Upper lobe of right lung (tissue), 1 donor: Measurements from ENCODE around the gene TMPRSS7. TPM values are rescaled to one million over a fixed set of nuclear protein-coding genes. Genes with fewer than 3 reads are reported as not detected.

ENCODE experiments used
- ATAC-seq: fragments of 200-7000 bp; cut with Tn5 transposase; one replicate; pipeline ENCODE4 v1.9.1; 2020; ENCODE audit warnings: mild to moderate bottlenecking, moderate library complexity
- DNase-seq: peaks from one replicate; pipeline ENCODE4 v3.0.0-alpha.2; 2020
- H3K27ac ChIP-seq: fragments of 200-600 bp; one replicate; pipeline ENCODE4 v1.8.0; 2022
- H3K27me3 ChIP-seq: fragments of 200-600 bp; one replicate; pipeline ENCODE4 v1.8.0; 2022; ENCODE audit warnings: mild to moderate bottlenecking
- H3K36me3 ChIP-seq: fragments of 200-600 bp; one replicate; pipeline ENCODE4 v1.8.0; 2022
- H3K4me1 ChIP-seq: fragments of 200-600 bp; one replicate; pipeline ENCODE4 v1.8.0; 2022
- H3K4me3 ChIP-seq: fragments of 200-600 bp; one replicate; pipeline ENCODE4 v1.8.0; 2022; ENCODE audit warnings: mild to moderate bottlenecking
- H3K9me3 ChIP-seq: fragments of 200-600 bp; one replicate; pipeline ENCODE4 v1.8.0; 2022
- intact Hi-C: fragments of 100-400 bp; cut with DNase I; formaldehyde crosslinking; loops from one replicate; pipeline ENCODE4 v1.11.0; 2022
- total RNA-seq: library from RNA; stranded (reverse); fragmentation: NEBNext Ultra II Directional; extraction: Animal tissue kit (Norgen Biotek cat#: 25700); gene quantifications from one replicate; pipeline ENCODE4 v1.2.1, GENCODE V29; 2021
- TF ChIP-seq, protein P1 (sequence below): fragments of 200-600 bp; IDR thresholded peaks from one replicate; pipeline ENCODE4 v1.8.0; 2022; ENCODE audit warnings: antibody characterized with exemption
- donor health status: DM: no; HTN: yes; CAD: no; lungs with severe emphysema.

Gene TMPRSS7
- total RNA-seq, 1 donor from 2014 or later = 0.20 TPM

DNA sequence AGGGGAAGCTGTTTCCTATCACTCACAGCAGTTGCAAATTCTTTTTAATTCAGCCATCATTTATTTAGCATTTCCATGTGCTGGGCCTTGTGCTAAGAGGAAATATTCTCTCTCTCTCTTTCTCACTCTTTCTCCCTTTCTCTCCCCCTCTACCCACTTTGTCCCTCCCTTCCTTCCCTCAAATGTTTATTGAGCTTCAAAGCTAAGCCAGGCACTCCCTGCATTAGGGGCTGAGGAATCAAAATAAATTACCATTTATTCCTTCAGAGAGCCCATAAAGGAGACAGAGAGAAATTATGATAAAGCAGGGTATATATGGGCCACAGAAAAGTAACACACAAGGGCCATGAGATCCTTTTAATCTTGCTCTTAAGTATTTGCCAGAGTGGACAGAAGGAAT is 6.8 kb downstream of the TMPRSS7 start:
- intact Hi-C loops = no loop called here
- TF ChIP-seq, protein P1, sequence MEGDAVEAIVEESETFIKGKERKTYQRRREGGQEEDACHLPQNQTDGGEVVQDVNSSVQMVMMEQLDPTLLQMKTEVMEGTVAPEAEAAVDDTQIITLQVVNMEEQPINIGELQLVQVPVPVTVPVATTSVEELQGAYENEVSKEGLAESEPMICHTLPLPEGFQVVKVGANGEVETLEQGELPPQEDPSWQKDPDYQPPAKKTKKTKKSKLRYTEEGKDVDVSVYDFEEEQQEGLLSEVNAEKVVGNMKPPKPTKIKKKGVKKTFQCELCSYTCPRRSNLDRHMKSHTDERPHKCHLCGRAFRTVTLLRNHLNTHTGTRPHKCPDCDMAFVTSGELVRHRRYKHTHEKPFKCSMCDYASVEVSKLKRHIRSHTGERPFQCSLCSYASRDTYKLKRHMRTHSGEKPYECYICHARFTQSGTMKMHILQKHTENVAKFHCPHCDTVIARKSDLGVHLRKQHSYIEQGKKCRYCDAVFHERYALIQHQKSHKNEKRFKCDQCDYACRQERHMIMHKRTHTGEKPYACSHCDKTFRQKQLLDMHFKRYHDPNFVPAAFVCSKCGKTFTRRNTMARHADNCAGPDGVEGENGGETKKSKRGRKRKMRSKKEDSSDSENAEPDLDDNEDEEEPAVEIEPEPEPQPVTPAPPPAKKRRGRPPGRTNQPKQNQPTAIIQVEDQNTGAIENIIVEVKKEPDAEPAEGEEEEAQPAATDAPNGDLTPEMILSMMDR = no peak
- ATAC-seq = no peak

DNA sequence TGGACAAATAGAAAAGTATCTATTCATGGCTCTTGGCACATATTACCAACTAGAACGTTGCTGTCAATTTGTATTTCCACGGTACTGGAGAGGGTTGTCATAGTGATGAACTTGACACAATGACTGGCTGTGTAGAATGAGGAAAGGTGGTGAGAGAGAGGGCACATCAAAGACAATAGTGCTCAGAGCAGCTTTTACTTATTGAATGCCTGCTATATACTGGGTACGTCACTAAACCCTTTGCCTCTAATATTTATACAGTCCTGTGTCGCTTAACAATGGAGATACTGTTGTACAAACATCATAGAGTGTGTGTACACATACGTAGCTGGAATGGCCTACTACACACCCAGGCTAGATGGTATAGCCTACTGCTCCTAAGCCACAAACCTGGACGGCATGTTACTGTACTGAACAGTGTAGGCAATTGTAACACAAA is 8.3 kb downstream of the TMPRSS7 start:
- ATAC-seq (no peak), DNase-seq (no peak)
- Histone ChIP-seq H3K9me3 (no peaks in the 10 kb centered on the region), H3K27me3 (no peaks in the 10 kb centered on the region), H3K4me1 (no peaks in the 10 kb centered on the region), H3K4me3 (no peak overlapping the region), H3K36me3 (no peaks in the 10 kb centered on the region), H3K27ac (no peak overlapping the region)
- TF ChIP-seq, protein P1 = no peak
- intact Hi-C loops = no loop called here

More for the DNA sequence above, 6.8 kb downstream of the TMPRSS7 start:
- no peak for DNase-seq
- Histone ChIP-seq H3K27ac (no peak overlapping the region), H3K4me1 (no peaks in the 10 kb centered on the region), H3K4me3 (no peak overlapping the region), H3K27me3 (no peaks in the 10 kb centered on the region), H3K36me3 (no peaks in the 10 kb centered on the region), H3K9me3 (no peaks in the 10 kb centered on the region)

DNA sequence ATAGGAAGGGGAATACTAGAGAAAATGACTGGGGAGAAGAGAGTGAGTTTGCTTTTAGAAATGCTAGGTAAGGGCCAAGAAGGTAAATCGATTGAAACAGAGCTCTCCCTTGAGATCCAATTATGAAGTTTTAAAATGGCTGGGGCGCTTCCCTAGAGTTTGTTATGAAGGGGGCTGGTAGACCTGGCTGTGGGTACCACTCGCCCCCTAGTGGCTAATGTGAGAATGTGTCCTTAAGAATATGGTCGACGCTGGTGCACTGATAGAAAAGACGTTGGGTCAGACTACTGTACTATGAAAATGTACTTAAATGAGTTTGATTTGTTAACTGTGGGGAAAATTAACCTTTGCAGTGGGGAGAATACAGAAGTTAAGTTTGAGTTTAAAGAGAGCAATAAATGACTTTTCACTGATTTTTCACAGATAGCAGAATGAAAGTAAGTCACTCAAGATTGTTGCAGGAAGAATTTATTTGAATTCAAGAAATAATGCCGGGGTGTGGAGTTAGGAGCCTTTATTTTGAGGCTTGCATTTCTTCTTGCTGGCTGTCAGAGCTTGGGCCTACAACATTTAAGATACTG is 9.2 kb downstream of the TMPRSS7 start:
- intact Hi-C loops = no loop called here
- Histone ChIP-seq H3K27ac (no peak overlapping the region), H3K4me3 (no peak overlapping the region), H3K9me3 (no peaks in the 10 kb centered on the region), H3K36me3 (no peaks in the 10 kb centered on the region), H3K4me1 (no peaks in the 10 kb centered on the region), H3K27me3 (no peaks in the 10 kb centered on the region)
- TF ChIP-seq, protein P1 = peak; percentile 90
- DNase-seq (no peak), ATAC-seq (peak; percentile 96)

DNA sequence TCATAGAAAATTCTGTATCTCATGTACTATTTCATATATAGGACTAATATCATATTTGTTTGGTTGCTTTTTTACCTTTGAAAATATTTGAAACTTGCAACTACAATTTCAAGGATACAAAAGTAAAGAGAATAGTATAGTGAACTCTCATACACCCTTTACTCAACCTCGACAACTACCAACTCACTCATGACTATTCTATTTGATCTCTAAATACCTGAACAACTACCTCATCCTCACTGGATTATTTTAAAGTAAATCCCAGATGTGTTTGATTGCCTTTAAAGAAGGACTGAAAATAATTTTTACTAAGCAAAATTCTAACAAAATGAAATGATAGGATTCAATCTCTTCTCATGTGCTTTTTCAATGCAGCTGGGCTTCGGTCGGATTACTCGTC is 12.1 kb downstream of the TMPRSS7 start:
- no peak overlapping the region for H3K4me3 ChIP-seq

DNA sequence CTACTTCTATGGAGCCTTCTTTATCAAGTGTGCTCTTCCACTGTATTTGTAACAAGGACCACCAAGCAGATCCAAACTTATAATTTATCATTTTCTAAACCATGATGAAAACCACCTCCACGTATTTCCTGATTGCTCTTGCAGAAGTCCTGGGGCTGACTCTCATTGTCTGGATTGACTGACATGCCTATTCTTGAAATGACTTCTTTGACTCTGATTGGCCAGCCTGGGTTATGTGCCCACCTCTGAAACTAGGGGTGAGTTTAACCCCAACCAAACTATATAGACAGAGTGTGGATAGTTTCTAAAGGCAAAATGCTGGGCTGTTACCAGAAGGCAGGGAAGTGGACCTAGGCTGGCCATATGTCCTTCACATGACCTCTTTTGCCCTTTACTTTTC is 12.7 kb downstream of the TMPRSS7 start:
- Histone ChIP-seq H3K4me3 (no peak overlapping the region), H3K36me3 (no peaks in the 10 kb centered on the region), H3K27ac (no peak overlapping the region), H3K27me3 (no peaks in the 10 kb centered on the region), H3K9me3 (no peaks in the 10 kb centered on the region), H3K4me1 (no peaks in the 10 kb centered on the region)
- ATAC-seq = no peak
- intact Hi-C loops = no loop called here
- TF ChIP-seq, protein P1 = no peak
- DNase-seq = no peak

More for the DNA sequence above, 12.1 kb downstream of the TMPRSS7 start:
- no peak overlapping the region for H3K27ac ChIP-seq
- H3K9me3 ChIP-seq = no peaks in the 10 kb centered on the region
- intact Hi-C loops = no loop called here
- no peaks in the 10 kb centered on the region for H3K36me3 ChIP-seq
- H3K4me1 ChIP-seq = no peaks in the 10 kb centered on the region
- DNase-seq = no peak
- TF ChIP-seq, protein P1 = no peak
- no peaks in the 10 kb centered on the region for H3K27me3 ChIP-seq
- ATAC-seq = no peak

DNA sequence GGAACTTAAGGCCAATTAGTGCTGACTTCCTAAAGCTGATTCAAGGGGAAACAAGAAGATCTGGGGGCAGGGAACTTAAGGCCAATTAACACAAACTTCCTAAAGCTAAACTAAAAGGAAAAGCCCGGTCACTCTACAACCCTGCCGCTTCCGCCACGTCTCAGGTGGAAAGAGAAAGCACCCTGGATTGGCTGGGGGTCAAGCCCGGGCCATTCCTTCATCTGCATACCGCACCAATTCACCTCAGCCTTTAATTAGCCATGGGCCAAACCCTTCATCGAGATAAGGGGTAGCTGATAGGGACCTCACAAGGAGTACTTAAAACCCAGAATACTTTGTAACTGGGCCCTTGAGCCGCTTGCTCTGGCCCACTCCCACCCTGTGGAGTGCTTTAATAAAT is 14.4 kb downstream of the TMPRSS7 start:
- DNase-seq (peak; percentile 67), ATAC-seq (peak; percentile 83)
- Histone ChIP-seq H3K4me3 (no peak overlapping the region), H3K4me1 (no peaks in the 10 kb centered on the region), H3K27me3 (no peaks in the 10 kb centered on the region), H3K27ac (no peak overlapping the region), H3K36me3 (no peaks in the 10 kb centered on the region), H3K9me3 (no peaks in the 10 kb centered on the region)
- TF ChIP-seq, protein P1 = no peak
- intact Hi-C loops = no loop called here
